HG02763 (cell line): ENCODE measurements around the gene ABHD14A.

ENCODE experiments used
- ATAC-seq: cut with Tn5 transposase; IDR thresholded peaks from one replicate; pipeline ENCODE4 v1.9.1; 2021; ENCODE audit warnings: mild to moderate bottlenecking, moderate library complexity; ENCODE audit not compliant: unreplicated experiment

Gene ABHD14A

GRCh38 chr3:52015438-52016228 lies 40.8 kb downstream of the ABHD14A start:
- ATAC-seq = no peak

- no peak for ATAC-seq
These were observed 42.7 kb downstream of the ABHD14A start for GRCh38 chr3:52017586-52017985.

- ATAC-seq = no peak
These were observed 43.6 kb downstream of the ABHD14A start for GRCh38 chr3:52018319-52019000.

GRCh38 chr3:52019352-52020080 lies 44.7 kb downstream of the ABHD14A start:
- no peak for ATAC-seq

GRCh38 chr3:52020796-52021195 lies 45.9 kb downstream of the ABHD14A start:
- no peak for ATAC-seq

- ATAC-seq = no peak
These were observed 46.8 kb downstream of the ABHD14A start for GRCh38 chr3:52021489-52022268.

GRCh38 chr3:52022323-52023100 lies 47.6 kb downstream of the ABHD14A start:
- ATAC-seq = no peak

GRCh38 chr3:52023101-52023770 lies 48.4 kb downstream of the ABHD14A start:
- no peak for ATAC-seq

GRCh38 chr3:52023860-52024764 lies 49.2 kb downstream of the ABHD14A start:
- ATAC-seq = peak; percentile 44

- ATAC-seq = no peak
These were observed 50.0 kb downstream of the ABHD14A start for GRCh38 chr3:52024765-52025452.

GRCh38 chr3:52025453-52025852 lies 50.6 kb downstream of the ABHD14A start:
- ATAC-seq = no peak

GRCh38 chr3:52026041-52026440 lies 51.2 kb downstream of the ABHD14A start:
- no peak for ATAC-seq

GRCh38 chr3:52028572-52028971 lies 53.7 kb downstream of the ABHD14A start:
- ATAC-seq = no peak

- ATAC-seq = no peak
These were observed 54.2 kb downstream of the ABHD14A start for GRCh38 chr3:52029053-52029452.

GRCh38 chr3:52029535-52029934 lies 54.7 kb downstream of the ABHD14A start:
- ATAC-seq = no peak
